HG03135 (cell line): Measurements from ENCODE around the gene SPDEF.

Experiments used
- ATAC-seq: cut with Tn5 transposase; IDR thresholded peaks from one replicate; pipeline ENCODE4 v1.9.1; 2021; ENCODE audit warnings: mild to moderate bottlenecking, moderate library complexity; ENCODE audit not compliant: unreplicated experiment

Gene SPDEF

GRCh38 chr6:34490390-34491090, 65.6 kb downstream of the SPDEF start:
- ATAC-seq, result no peak

GRCh38 chr6:34489207-34489805, 66.8 kb downstream of the SPDEF start:
- no peak for ATAC-seq
